ENCODE results near the gene FBXO38. TPM values are rescaled to one million over a fixed set of nuclear protein-coding genes. Genes with fewer than 3 reads are reported as not detected.

The FBXO38 gene, protein sequence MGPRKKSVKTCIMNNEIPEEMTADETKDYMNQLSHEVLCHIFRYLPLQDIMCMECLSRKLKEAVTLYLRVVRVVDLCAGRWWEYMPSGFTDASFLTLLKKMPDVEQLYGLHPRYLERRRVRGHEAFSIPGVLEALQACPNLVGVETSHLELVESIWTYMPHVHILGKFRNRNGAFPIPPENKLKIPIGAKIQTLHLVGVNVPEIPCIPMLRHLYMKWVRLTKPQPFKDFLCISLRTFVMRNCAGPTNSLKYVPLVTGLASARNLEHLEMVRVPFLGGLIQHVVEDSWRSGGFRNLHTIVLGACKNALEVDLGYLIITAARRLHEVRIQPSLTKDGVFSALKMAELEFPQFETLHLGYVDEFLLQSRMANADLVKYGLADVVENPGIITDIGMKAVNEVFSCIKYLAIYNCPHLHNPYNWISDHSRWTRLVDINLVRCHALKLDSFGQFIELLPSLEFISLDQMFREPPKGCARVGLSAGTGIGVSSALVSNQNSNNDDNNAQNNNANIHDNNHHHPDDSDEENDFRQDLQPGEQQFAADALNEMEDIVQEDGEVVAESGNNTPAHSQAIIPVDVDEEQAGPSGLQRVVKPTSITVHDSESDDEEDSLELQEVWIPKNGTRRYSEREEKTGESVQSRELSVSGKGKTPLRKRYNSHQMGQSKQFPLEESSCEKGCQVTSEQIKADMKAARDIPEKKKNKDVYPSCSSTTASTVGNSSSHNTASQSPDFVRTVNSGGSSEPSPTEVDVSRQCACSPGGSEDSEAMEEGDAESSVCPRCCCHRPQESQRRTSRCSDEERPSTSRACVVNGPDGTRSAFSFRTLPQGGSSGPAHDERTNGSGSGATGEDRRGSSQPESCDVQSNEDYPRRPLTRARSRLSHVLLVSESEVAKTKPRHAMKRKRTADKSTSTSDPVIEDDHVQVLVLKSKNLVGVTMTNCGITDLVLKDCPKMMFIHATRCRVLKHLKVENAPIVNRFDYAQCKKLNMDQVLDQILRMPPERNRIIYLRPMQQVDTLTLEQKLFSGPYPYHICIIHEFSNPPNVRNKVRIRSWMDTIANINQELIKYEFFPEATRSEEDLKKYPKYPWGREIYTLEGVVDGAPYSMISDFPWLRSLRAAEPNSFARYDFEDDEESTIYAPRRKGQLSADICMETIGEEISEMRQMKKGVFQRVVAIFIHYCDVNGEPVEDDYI
- total RNA-seq (2021) (30.4 to 35.8 TPM (median 34.8 TPM) in 3 replicates), Bru-seq, nascent RNA (percentile 89 among the genes with signal in this experiment)
- long read RNA-seq, experiment 1, full-length matches to known transcripts, result 54 of 96 reads
- long read RNA-seq, experiment 1, partial matches to known transcripts, result 26 of 96 reads
- long read RNA-seq, experiment 1, other reads (novel, unspliced or antisense), result 16 of 96 reads
- long read RNA-seq, experiment 2, full-length matches to known transcripts, result 1 of 19 reads
- long read RNA-seq, experiment 2, partial matches to known transcripts, result 14 of 19 reads
- long read RNA-seq, experiment 2, other reads (novel, unspliced or antisense), result 4 of 19 reads
- long read RNA-seq, experiment 3, full-length matches to known transcripts, result 1 of 9 reads
- long read RNA-seq, experiment 3, partial matches to known transcripts, result 6 of 9 reads
- long read RNA-seq, experiment 3, other reads (novel, unspliced or antisense), result 2 of 9 reads

GRCh38 chr5:148383564-148384379 is at the start of gene FBXO38:
Gene FBXO38, plus strand, starts transcription at chr5:148383958. Its CDS starts 10,819 bp downstream, at chr5:148394777.
- Mint-ChIP-seq H3K9me3 (peaks cover 6% of the 10 kb centered on the region), H3K36me3 (peaks cover 11% of the 10 kb centered on the region; the same call in 1 of the 2 replicates), H3K27me3 (ENCODE audit: low read depth) (no peaks in the 10 kb centered on the region), H3K27ac (peak within 1 kb of the TSS; percentile 95), H3K4me1 (peaks cover 26% of the 10 kb centered on the region), H3K4me3 (peak within 1 kb of the TSS; percentile 96)
- ChIA-PET POLR2A (no interaction called here), CTCF (interaction anchor here (1.1 to 1.6 kb wide), 3 partner anchors 15 to 347 kb away, joined by 3 to 8 read pairs (median 6); no protein-coding TSS in a partner anchor)
- peak; percentile 97 for ATAC-seq
- DNase-seq (ENCODE audit: low spot score), result peak; percentile 95
- TF ChIP-seq FOXK1 (CRISPR knock-in tag; IDR thresholded peaks at IDR 0.05) (peak; percentile 97), MYBL2 (CRISPR knock-in tag; IDR thresholded peaks at IDR 0.05) (0 out of 2 replicates have a peak, but pooled peaks have one; percentile 28), IRF2 (CRISPR knock-in tag; IDR thresholded peaks at IDR 0.05; ENCODE audit: borderline replicate concordance, low read depth) (no peak), CTCF (IDR thresholded peaks at IDR 0.05) (no peak), TEAD1 (CRISPR knock-in tag; IDR thresholded peaks at IDR 0.05) (peak; percentile 44; the same call in 1 of the 2 replicates), CREB1 (CRISPR knock-in tag; IDR thresholded peaks at IDR 0.05) (no peak), ETV6 (CRISPR knock-in tag; IDR thresholded peaks at IDR 0.05) (peak; percentile 93), KAT7 (CRISPR knock-in tag; IDR thresholded peaks at IDR 0.05; ENCODE audit: borderline replicate concordance) (no peak), USF2 (CRISPR knock-in tag; IDR thresholded peaks at IDR 0.05) (peak; percentile 58), ZNF416 (CRISPR knock-in tag; IDR thresholded peaks at IDR 0.05) (no peak), ZNF232 (CRISPR knock-in tag; IDR thresholded peaks at IDR 0.05) (peak; percentile 11; the same call in 1 of the 2 replicates), GABPB1 (CRISPR knock-in tag; IDR thresholded peaks at IDR 0.05) (peak; percentile 87), FOXP1 (CRISPR knock-in tag; IDR thresholded peaks at IDR 0.05; ENCODE audit: borderline replicate concordance) (peak; percentile 65; the same call in 1 of the 2 replicates), SP1 (CRISPR knock-in tag; conservative IDR thresholded peaks at IDR 0.05) (peak; percentile 47; the same call in 1 of the 2 replicates), OVOL2 (CRISPR knock-in tag; IDR thresholded peaks at IDR 0.05; ENCODE audit: borderline replicate concordance) (no peak)
- TF ChIP-seq, protein P1, sequence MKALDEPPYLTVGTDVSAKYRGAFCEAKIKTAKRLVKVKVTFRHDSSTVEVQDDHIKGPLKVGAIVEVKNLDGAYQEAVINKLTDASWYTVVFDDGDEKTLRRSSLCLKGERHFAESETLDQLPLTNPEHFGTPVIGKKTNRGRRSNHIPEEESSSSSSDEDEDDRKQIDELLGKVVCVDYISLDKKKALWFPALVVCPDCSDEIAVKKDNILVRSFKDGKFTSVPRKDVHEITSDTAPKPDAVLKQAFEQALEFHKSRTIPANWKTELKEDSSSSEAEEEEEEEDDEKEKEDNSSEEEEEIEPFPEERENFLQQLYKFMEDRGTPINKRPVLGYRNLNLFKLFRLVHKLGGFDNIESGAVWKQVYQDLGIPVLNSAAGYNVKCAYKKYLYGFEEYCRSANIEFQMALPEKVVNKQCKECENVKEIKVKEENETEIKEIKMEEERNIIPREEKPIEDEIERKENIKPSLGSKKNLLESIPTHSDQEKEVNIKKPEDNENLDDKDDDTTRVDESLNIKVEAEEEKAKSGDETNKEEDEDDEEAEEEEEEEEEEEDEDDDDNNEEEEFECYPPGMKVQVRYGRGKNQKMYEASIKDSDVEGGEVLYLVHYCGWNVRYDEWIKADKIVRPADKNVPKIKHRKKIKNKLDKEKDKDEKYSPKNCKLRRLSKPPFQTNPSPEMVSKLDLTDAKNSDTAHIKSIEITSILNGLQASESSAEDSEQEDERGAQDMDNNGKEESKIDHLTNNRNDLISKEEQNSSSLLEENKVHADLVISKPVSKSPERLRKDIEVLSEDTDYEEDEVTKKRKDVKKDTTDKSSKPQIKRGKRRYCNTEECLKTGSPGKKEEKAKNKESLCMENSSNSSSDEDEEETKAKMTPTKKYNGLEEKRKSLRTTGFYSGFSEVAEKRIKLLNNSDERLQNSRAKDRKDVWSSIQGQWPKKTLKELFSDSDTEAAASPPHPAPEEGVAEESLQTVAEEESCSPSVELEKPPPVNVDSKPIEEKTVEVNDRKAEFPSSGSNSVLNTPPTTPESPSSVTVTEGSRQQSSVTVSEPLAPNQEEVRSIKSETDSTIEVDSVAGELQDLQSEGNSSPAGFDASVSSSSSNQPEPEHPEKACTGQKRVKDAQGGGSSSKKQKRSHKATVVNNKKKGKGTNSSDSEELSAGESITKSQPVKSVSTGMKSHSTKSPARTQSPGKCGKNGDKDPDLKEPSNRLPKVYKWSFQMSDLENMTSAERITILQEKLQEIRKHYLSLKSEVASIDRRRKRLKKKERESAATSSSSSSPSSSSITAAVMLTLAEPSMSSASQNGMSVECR (CRISPR knock-in tag; IDR thresholded peaks at IDR 0.05; ENCODE audit: borderline replicate concordance), result 0 out of 2 replicates have a peak, but pooled peaks have one; percentile 18
- TF ChIP-seq, protein P2, sequence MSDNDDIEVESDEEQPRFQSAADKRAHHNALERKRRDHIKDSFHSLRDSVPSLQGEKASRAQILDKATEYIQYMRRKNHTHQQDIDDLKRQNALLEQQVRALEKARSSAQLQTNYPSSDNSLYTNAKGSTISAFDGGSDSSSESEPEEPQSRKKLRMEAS (CRISPR knock-in tag; IDR thresholded peaks at IDR 0.05), result peak; percentile 44; the same call in 1 of the 2 replicates
- TF ChIP-seq, protein P3, sequence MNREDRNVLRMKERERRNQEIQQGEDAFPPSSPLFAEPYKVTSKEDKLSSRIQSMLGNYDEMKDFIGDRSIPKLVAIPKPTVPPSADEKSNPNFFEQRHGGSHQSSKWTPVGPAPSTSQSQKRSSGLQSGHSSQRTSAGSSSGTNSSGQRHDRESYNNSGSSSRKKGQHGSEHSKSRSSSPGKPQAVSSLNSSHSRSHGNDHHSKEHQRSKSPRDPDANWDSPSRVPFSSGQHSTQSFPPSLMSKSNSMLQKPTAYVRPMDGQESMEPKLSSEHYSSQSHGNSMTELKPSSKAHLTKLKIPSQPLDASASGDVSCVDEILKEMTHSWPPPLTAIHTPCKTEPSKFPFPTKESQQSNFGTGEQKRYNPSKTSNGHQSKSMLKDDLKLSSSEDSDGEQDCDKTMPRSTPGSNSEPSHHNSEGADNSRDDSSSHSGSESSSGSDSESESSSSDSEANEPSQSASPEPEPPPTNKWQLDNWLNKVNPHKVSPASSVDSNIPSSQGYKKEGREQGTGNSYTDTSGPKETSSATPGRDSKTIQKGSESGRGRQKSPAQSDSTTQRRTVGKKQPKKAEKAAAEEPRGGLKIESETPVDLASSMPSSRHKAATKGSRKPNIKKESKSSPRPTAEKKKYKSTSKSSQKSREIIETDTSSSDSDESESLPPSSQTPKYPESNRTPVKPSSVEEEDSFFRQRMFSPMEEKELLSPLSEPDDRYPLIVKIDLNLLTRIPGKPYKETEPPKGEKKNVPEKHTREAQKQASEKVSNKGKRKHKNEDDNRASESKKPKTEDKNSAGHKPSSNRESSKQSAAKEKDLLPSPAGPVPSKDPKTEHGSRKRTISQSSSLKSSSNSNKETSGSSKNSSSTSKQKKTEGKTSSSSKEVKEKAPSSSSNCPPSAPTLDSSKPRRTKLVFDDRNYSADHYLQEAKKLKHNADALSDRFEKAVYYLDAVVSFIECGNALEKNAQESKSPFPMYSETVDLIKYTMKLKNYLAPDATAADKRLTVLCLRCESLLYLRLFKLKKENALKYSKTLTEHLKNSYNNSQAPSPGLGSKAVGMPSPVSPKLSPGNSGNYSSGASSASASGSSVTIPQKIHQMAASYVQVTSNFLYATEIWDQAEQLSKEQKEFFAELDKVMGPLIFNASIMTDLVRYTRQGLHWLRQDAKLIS (CRISPR knock-in tag; IDR thresholded peaks at IDR 0.05; ENCODE audit: borderline replicate concordance), result peak; percentile 48; the same call in 1 of the 2 replicates
